ENCODE results near the gene KLHL21. TPM values are rescaled to one million over a fixed set of nuclear protein-coding genes. Genes with fewer than 3 reads are reported as not detected.

Gene KLHL21
- total RNA-seq, 6 donors from 2014 or later, result 26.4 to 66.0 (median 39.7) TPM

- Histone ChIP-seq H3K36me3 (peaks cover 15 to 56% (median 39%) of the 10 kb centered on the region in 4 donors), H3K27ac (peak within 1 kb of the TSS; percentile 70 to 92 (median 76)), H3K4me1 (peaks cover 14 to 31% (median 22%) of the 10 kb centered on the region in 4 donors), H3K27me3 (no peaks in the 10 kb centered on the region), H3K9me3 (no peaks in the 10 kb centered on the region), H3K4me3 (peak within 1 kb of the TSS; percentile 68 to 94 (median 88))
- ATAC-seq (ENCODE audit: low FRiP score in 2 of 2), result peak; percentile 92 to 97
- TF ChIP-seq, protein P1, sequence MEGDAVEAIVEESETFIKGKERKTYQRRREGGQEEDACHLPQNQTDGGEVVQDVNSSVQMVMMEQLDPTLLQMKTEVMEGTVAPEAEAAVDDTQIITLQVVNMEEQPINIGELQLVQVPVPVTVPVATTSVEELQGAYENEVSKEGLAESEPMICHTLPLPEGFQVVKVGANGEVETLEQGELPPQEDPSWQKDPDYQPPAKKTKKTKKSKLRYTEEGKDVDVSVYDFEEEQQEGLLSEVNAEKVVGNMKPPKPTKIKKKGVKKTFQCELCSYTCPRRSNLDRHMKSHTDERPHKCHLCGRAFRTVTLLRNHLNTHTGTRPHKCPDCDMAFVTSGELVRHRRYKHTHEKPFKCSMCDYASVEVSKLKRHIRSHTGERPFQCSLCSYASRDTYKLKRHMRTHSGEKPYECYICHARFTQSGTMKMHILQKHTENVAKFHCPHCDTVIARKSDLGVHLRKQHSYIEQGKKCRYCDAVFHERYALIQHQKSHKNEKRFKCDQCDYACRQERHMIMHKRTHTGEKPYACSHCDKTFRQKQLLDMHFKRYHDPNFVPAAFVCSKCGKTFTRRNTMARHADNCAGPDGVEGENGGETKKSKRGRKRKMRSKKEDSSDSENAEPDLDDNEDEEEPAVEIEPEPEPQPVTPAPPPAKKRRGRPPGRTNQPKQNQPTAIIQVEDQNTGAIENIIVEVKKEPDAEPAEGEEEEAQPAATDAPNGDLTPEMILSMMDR (IDR thresholded peaks at IDR 0.05), result no peak
- peak in 1 of 4 donors; percentile 66 for TF ChIP-seq POLR2A (IDR thresholded peaks at IDR 0.05)
- TF ChIP-seq POLR2AphosphoS5 (IDR thresholded peaks at IDR 0.05), result peak in 1 of 2 donors; percentile 31
- no peak for TF ChIP-seq EP300 (IDR thresholded peaks at IDR 0.05)
- WGBS, 2 donors, result 4 to 7% methylated on average over 3 to 22 of the region's 73 CpGs
- DNase-seq, result peak; percentile 90 to 98
Observed at GRCh38 chr1:6624710-6625583, 22.3 kb upstream of the KLHL21 start, which contains the start of gene THAP3. THAP3 (plus strand) TSS chr1:6624868; CDS start chr1:6625219, 351 bp downstream.

- WGBS, 2 donors, result 85 to 86% methylated on average over 14 of the region's 14 CpGs
- no peaks in the 10 kb centered on the region for H3K9me3 ChIP-seq
- no peak overlapping the region for H3K4me3 ChIP-seq
- H3K36me3 ChIP-seq, result peaks cover 10 to 51% (median 36%) of the 10 kb centered on the region in 4 donors
- DNase-seq (no peak), ATAC-seq (ENCODE audit: low FRiP score in 2 of 2) (no peak)
- TF ChIP-seq POLR2A (IDR thresholded peaks at IDR 0.05), result no peak
- no peak for TF ChIP-seq EP300 (IDR thresholded peaks at IDR 0.05)
- TF ChIP-seq POLR2AphosphoS5 (IDR thresholded peaks at IDR 0.05), result no peak
- TF ChIP-seq, protein P1 (IDR thresholded peaks at IDR 0.05), result no peak
- H3K27me3 ChIP-seq, result no peaks in the 10 kb centered on the region
- H3K27ac ChIP-seq, result no peak overlapping the region
- peaks cover 14 to 31% (median 22%) of the 10 kb centered on the region in 4 donors for H3K4me1 ChIP-seq
Observed at GRCh38 chr1:6623269-6623965, 20.7 kb upstream of the KLHL21 start.

DNA sequence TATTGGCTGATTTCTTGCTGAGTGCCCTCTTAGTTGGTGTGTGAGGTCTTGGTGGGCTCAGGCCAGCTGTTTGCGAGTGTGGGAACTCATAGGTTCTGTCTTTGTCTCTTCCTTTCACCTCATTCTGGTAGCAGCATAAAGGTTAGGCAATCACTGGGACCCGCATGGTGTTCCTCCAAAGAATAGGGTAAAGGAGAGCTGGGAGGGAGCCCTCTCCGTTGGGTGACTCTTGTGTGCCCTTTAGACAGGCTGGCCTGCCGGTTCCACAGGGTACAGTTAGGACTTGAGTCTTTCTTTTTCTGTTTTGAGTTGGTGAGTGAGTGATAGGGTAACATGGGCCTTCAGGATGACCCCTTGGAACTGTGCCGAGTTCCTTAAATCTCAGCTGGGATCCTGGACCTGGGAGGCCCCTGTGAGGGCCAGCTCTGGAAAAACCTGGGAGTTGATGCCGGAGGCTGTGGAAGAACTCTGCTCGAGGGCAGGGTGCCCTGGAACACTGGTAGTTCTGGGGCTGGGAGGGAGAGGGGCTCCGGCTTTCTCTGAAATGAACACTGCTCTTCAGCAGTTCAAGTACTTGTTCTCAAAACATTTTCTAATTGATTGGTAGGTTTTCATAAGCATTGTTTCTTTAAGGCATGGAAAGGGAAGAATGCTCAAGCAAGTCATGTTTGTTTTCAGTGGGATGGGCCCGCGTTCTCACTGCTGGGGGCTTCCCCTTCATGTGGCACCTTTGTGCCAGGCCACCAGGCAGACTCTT lies 19.9 kb upstream of the KLHL21 start:
- TF ChIP-seq POLR2AphosphoS5 (IDR thresholded peaks at IDR 0.05), result no peak
- no peak for TF ChIP-seq EP300 (IDR thresholded peaks at IDR 0.05)
- TF ChIP-seq POLR2A (IDR thresholded peaks at IDR 0.05), result no peak
- TF ChIP-seq, protein P1 (IDR thresholded peaks at IDR 0.05), result no peak
- whole genome bisulfite sequencing, 2 donors, result 81 to 92% methylated on average over 10 of the region's 10 CpGs
- Histone ChIP-seq H3K27ac (no peak overlapping the region), H3K27me3 (no peaks in the 10 kb centered on the region), H3K36me3 (peaks cover 10 to 47% (median 33%) of the 10 kb centered on the region in 4 donors), H3K4me3 (no peak overlapping the region), H3K9me3 (no peaks in the 10 kb centered on the region), H3K4me1 (peaks cover 14 to 27% (median 22%) of the 10 kb centered on the region in 4 donors)
- DNase-seq (no peak), ATAC-seq (ENCODE audit: low FRiP score in 2 of 2) (no peak)

GRCh38 chr1:6621429-6622391 lies 19.0 kb upstream of the KLHL21 start:
- 87 to 95% methylated on average over 36 to 41 of the region's 41 CpGs for WGBS, 2 donors
- H3K27ac ChIP-seq, result no peak overlapping the region
- no peak overlapping the region for H3K4me3 ChIP-seq
- H3K36me3 ChIP-seq, result peaks cover 10 to 43% (median 34%) of the 10 kb centered on the region in 4 donors
- no peaks in the 10 kb centered on the region for H3K27me3 ChIP-seq
- H3K9me3 ChIP-seq, result no peaks in the 10 kb centered on the region
- DNase-seq (peak in 1 of 2 donors; percentile 72), ATAC-seq (ENCODE audit: low FRiP score in 2 of 2) (no peak)
- TF ChIP-seq POLR2AphosphoS5 (IDR thresholded peaks at IDR 0.05) (no peak), POLR2A (IDR thresholded peaks at IDR 0.05) (no peak), EP300 (IDR thresholded peaks at IDR 0.05) (no peak)
- TF ChIP-seq, protein P1 (IDR thresholded peaks at IDR 0.05), result no peak
- peaks cover 8 to 19% (median 16%) of the 10 kb centered on the region in 4 donors for H3K4me1 ChIP-seq

Measured in upper lobe of left lung (tissue), 6 donors.